Hematopoietic multipotent progenitor cell treated with erythropoietin and hydrocortisone succinate and interleukin-3 and kit ligand, for 15 days (in vitro differentiated cells): Measurements from ENCODE around the gene PAX4.

Source experiments
- DNase-seq: peaks from one replicate; pipeline ENCODE4 v3.0.0-alpha.2; 2015; ENCODE audit warnings: low spot score

The PAX4 gene

DNA sequence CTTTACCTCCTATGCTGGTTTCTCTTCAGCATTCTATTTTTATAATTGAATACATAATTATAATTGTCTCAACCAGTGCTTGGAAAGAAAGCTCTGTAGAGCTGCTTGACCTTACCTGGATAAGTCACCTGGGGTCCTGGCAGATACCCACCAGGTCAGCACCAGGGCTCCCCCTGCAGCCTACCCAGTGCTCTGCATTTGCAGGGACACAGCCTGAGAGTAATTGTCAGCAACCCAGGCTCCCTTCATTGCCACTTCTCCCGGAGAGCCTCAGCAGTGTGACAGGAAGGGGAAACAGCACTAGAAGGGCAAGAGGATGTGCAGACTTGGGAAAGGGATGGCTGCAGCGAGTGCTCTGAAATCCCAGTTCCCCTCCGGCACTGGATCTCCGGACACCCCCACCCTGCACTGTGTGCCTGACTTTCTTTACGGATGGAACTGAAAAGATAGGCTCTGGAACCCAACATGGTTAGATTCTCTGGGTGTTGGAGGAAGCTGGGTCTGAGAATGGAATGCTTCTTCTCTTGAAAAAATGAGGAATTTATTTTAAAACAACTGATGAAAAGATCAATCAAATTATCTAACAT lies 11.4 kb upstream of the PAX4 start:
- DNase-seq = no peak

DNA sequence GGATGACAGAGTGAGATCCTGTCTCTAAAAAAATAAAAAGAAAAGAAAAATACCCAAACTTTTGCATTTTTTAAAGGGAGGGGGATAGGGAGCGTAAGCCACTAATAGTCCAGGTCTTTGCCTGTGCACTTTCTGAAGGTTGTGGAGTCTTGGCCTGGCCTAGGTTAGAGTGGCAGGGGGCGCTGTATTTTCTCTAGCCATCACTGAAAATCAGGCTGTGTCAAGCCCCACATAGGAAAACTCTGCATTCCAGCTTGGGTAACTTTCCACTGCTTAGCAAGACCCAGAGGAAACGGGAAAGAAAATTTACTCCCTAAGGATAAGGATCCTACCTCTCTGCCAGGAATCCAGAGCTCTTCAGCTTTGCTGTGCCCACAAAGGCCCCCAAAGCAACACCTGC lies 10.5 kb upstream of the PAX4 start:
- DNase-seq = no peak

DNA sequence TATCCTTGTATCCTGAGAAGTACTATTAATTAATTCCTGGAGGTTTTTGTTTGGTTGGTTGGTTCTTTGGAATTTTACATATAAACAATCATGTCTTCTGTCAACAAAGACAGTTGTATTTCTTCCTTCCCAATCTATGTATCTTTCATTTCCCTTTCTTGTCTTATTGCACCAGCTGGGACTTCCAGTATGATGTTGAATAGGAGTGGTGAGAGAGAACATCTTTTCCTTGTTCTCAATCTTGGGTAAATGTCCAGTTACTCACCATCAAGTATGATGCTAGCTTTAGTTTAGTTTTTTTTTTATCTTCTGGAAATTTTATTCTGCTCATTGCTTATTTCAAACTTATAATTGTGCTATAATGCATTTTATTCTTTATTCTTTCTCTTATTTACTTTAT lies 7.4 kb upstream of the PAX4 start:
- DNase-seq = no peak

DNA sequence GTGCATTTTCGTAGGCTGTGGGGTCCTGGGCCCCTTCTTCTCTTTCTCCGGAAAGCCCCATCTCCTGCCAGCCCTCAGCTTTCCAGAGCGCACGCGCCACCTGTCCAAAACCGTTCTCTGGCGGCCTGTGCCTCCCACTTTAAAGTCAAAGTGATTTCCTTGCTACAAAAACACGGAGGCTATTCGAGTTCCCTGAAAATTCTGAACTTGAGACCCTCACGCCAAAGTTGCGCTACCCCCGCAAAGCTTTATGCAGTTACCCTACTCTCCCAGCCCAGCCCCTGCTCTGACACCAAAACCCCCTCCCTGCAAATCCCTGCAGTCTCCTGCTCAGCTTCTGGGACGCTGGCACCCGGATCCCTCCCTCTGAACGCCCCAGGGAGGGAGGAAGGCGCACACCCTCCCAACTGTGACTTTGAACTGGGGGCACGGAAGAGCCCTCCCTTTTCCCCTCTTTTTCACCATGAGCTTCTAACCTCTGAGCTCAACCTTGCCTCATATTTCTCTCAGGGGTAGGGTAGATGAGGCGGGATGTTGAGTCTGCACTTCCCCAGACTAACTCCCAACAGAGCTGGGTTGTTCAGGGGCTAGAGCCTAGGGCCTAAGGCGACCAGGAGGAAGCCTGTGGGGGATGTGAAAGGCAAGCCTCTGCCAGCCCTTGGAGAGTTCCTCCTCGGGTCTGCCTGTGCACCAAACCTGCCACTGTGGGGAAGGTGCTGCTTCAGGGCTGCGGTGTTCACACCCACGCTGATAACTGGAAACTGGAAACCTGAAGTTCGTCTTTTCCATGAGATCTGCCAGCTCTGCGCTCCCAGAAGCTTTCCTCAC lies 2.7 kb upstream of the PAX4 start:
- DNase-seq = no peak

DNA sequence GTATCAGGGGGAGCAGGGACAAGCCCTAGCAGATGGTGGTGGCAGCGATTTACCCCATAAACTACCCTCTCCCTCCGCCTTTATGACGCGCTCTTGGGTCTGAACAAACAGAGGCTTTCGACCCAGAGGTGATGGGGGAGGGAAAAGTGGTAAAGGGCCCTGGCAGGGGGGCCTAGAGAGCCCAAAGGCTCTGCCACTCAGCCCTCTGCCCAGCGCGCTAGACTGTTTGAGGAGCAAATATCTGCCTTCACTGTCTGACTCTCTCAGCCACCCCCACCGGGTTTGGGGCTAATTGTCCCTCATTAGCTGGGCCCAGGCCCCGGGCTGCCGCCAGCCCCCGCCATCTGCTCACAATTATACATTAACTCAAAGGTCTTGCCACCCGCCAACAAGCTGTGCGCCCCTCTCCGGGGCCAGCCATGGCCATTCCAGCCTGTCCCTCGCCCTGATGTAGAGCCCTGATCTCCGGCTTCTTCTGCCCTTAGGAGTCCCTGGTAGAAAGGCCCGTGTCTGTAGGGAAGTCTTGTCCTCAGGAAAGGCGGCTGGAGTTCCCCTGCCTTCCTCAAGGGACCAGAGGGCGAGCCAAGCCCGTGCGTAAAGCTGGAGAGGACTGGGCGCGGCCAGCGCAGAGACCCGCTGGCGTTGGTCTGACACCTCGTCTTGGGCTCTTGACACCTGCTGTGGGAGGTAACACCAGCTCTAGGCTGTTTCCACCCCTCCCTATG lies 1.9 kb upstream of the PAX4 start:
- no peak for DNase-seq

DNA sequence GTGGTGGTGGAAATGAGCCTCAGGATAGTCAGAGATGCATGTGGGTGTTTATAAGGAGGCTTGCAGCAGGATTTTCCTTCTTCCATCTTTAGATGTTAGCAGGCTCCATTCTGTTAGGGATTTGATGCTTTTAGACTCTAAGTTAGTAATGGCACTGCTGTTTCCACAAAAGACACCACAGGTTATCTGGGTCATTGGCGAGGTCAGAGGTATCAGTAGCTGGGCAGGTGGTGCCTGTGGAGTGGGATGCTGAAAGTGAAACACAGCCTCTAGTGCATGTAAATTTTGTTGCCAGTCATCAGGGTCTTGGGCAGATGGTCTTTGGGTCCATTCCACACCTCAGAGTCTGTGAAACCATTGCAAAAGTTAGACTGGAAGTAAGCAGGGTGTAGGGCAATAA lies 833 bp upstream of the PAX4 start:
- DNase-seq = no peak

DNA sequence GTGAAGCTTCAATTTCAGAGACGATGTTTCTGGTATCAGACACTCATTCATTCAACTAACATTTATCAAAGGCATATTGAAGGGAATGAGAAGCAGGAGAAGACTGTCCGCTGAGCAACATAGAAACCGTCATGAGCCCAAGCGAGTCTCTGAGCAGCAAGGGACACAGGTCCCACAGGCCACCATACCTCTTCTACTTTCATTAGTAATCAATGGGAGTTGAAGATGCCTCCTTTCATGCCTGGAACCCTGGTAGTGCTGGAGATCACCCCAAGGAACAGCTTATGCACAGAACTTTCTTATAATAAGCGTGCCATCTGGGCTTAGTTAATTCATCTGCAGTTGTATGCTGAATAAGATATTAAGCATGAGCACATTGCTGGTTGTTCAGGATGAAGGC lies 1.2 kb downstream of the PAX4 start:
- no peak for DNase-seq

DNA sequence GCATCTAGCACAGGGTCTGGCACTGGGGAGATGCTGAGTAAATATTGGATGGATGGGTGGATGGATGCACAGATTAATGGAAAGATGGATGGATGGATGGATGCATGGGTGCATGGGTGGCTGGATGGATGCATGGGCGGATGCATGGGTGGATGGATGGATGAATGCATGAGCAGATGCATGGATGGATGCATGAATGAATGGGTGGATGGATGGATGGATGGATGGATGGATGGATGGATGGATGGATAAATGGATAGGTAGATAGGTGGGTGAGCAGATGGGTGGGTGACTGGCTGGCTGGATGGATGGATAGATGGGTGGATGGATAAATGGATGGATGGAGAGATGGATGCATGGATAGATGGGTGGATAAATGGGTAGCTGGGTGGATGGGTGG lies 5.7 kb downstream of the PAX4 start:
- DNase-seq = no peak

DNA sequence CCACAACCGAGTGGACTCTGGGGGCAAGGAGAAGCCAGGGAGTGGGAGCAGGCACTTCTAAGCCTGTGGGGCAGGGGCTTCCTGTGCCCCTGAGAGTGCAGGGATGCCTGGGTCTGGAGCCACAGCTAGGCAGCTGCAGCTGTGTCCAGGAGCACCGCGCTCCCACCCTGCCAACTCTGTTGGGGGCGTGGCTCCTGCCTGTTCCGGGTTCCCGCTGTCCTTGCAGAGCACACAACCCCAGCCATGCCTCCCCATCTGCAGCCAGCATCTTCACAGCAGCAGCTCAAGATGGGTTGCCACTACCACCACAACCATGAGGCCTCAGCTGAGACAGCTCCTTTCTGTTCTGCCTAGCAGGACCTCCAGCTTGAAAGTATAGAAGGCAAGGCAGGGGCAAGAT lies 8.6 kb downstream of the PAX4 start:
- DNase-seq = no peak

DNA sequence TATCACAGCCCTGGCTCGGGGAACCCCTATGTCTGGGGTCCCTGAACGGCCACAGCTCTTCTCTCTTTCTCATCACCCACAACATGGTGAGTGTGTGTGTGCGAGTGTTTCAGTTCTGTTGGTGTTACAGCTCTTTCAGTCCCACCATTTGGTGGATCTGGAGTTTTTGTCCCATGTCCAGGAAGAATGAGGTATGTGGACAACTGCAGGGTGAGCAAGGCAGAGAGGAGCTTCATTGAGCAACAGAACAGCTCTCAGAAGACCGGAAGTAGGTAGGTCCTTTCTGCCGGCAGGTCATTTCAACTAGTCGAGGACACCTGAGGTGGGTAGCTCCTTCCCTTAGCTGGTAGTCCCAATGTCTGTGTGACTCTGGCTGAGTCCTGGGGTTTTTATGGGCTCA lies 9.5 kb downstream of the PAX4 start:
- no peak for DNase-seq

DNA sequence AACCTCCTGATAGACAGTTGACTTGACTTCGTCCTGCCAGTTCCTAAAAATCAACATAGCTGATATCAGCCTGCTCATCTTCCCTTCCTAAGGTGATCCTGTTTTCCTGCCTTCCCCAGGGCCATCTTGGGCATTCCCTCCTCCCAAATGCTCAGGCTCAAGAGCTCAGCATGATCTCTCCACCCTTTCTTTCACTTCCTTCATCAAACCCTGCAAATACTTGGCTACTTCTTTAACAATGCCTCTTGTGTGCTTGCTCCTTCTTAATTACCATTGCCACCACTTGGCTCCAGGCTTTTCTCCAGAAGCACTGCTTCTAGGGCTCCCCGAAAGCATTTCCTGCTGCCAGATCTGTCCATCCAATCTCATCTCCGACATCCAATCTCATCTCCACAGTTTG lies 17.1 kb downstream of the PAX4 start:
- DNase-seq = no peak

DNA sequence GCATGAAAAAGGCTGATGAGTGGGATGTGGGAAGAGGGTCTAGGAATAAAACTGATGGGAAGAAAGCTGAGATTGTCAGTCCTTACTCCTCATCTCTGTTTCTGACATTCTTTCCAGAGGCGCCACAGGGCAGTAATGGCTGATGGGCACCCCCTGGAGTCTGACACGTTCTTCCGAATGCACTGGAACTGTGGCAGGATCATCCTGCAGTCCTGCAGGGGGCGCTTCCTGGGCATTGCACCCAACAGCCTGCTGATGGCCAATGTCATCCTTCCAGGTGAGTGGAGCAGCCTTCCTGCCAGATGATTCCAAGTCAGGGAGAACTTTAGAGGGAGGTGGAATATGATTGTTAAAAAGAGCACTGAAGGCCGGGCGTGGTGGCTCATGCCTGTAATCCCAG lies 19.6 kb downstream of the PAX4 start:
- peak; percentile 37 for DNase-seq

DNA sequence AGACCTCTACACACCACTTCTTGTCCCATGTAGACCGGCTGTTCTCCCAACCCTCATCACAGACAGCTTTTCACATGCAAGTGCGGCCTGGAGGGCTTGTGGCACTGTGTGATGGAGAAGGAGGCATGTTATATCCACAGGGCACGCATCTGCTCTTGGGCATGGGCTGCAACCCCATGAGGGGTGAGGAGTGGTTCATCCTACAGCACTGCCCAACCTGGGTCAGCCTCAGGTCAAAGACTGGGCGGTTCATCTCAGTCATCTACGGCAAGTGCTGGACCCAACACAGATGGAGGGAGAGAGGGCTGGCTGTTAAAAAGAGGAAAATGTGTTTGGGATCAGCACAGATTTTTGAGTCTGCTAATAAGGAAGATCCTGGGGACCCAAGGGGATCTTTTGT lies 22.2 kb downstream of the PAX4 start:
- no peak for DNase-seq

DNA sequence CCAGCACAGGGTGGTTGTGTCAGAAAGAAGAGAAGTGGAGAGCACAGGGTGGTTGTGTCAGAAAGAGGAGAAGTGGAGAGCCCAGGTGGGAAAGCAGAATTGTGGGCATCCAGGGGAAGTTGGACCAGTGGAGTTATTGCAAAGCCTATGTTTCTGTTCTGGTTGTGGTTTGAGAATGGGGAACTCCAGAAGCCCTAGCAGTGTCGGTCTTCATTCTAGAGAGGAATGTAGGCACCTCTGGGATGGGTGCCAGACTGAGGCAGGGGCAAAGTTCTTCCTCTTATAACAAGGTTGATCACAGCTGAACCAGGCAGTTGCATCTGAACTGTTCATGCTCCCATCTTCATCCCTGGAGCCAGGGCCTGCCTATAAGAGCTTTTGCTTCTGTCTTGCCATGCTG lies 23.5 kb downstream of the PAX4 start:
- DNase-seq = no peak

DNA sequence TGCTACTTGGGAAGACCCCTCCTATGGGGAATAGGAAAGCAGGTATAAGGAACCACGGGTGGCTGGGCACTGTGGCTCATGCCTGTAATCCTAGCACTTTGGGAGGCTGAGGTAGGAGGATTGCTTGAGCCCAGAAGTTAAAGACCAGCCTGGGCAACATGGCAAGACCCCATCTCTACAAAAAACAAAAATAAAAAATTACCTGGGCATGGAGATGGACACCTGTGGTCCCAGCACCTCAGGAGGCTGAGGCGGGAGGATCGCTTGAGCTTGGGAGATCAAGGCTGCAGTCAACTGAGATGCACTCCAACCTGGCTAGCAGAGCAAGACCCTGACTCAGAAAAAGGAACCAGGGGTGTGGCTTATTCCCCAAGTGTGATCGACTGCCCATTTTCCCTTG lies 25.4 kb downstream of the PAX4 start:
- no peak for DNase-seq

DNA sequence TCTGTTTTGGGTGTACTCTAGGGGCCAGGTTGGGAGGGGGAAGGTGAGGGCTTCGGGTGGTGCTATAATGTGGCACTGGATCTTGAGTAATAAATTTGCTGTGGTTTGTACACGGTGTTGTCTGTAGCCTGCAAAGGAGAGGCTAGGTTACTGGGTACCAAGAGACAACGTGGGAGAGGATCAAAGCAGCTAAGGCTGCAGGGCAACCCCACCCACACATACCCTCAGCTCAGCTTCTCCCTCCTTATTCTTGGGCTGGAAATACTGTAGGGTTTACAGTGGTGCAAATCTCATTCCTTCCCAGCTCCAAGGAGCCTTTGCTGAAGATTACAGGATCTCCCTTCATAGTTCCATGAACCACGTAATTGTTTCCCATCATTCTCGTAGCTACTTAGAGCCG lies 26.4 kb downstream of the PAX4 start:
- no peak for DNase-seq

DNA sequence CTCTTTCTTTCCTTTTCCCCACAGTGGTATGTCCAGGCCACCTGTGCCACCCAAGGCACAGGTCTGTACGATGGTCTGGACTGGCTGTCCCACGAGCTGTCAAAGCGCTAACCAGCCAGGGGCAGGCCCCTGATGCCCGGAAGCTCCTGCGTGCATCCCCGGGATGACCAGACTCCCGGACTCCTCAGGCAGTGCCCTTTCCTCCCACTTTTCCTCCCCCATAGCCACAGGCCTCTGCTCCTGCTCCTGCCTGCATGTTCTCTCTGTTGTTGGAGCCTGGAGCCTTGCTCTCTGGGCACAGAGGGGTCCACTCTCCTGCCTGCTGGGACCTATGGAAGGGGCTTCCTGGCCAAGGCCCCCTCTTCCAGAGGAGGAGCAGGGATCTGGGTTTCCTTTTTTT lies 26.8 kb downstream of the PAX4 start:
- no peak for DNase-seq

DNA sequence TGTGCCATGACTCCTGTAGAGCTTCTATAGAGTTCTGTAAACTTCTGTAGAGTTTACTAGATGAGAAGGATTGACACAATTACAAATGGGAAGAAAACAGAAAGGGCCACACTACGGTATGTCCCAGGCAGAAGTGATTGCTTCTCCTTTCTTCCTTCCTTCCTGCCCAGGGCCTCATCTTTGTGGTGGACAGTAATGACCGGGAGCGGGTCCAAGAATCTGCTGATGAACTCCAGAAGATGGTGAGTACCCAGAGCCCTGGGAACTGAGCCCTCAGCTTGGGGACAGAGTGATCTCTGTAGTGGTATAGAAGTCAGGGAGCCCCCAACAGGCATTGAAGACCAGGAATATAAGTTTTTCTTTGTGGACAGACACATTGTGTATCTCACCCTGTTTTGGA lies 28.0 kb downstream of the PAX4 start:
- no peak for DNase-seq

DNA sequence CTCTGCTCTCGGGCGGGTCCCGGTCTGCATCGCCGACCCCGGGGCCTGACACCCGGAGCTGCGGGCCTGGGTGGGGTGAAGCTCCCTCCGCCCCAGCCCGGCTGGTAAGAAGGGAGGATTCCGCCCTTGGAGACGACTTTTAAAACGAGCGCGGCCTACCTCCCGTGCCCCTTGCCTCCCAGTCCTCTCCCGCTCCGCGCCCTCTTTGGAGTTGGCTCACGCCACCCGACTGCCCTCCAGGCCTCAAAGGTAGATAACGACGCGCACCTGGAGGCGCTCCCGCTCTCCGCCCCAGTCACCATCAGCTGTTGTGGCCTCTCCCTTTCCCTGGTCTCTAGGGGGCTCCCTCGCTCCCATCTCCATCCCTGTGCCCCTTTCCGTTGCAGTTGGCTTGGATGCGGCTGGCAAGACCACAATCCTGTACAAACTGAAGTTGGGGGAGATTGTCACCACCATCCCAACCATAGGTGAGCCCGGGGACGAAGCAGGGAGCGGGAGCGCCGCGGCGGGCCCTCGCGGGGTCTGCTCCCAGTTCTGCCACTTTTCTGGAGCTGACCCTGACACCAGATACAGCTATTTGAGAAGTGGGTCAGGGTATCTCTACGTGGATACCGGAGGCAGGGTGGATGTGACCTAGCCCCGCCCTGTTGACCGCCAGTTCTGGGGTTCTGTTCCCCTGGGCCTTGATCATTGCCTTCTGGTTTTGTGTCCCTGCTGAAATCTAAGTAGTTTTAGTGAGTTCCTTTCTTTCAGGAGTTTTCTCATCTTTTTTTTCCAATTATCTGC lies 29.1 kb downstream of the PAX4 start:
- DNase-seq = peak; percentile 48

DNA sequence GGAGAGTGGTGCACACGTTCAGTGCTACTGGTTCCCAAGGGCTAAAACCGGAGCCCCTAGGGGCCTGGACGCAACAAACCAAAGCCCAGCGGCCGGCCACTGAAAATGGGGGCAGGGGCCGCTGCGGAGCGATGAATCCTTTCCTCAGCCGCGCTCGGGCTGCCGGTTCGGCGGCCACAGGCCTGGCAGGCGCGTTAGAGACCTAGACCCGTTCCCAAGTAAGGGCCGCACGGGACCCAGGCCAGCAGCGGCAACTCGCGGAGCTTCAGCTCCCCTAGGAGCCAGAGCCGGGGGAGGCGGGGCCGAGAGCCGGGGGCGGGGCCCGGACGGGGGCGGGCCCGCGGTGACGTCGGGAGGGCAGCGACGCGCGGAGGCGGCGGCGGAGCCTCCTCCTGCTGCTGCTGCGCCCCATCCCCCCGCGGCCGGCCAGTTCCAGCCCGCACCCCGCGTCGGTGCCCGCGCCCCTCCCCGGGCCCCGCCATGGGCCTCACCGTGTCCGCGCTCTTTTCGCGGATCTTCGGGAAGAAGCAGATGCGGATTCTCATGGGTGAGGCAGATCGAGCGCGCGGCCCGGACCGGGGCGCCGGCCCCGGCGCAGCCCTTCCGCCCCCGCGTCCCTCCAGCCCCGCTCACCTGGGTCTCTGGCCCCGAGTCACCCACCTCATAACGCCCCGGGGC lies 29.8 kb downstream of the PAX4 start, which contains the start of gene ARF5:
Gene ARF5 (plus strand): TSS at position 393 of the 678 bp plus-strand sequence. CDS start 88 bp downstream, at position 481.
- peak; percentile 86 for DNase-seq

DNA sequence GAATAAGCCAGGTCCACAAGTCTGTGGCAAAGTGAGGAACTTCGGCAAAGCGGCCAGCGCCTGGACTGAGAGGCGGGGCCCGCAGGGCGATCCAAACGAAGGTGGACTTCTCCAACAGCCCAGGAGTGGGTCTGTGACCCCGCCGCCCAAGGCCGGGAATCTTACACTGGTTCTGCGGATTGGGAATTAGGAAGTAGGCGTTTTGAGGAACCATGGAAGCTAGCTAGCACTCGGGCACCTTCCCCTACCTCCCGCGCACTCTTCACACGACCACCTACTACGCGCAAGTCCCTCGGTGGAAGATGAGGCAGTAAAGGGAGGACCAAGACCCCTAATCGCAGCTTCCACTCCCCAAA lies 30.3 kb downstream of the PAX4 start:
- DNase-seq = no peak

DNA sequence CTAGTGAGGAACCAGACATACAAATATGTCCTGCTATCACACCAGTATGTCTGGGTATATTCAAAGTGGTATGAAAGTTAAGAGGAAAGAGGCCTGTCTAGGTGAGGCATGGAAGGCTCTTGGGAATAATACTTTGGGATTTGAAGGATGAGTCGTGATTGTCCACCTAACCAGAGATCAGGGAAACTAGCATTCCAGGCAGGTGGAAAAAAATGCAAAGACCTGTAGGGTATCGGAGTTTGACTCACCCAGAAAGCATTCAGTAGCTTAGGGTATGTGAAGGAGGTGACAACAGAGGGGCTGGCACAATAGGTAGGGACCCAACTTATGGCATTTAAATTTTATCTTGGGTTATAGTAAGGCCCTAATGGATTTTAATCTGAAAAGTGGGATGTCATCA lies 31.6 kb downstream of the PAX4 start:
- DNase-seq = no peak
